Testis (tissue), 3 donors: ENCODE measurements around the gene NOL4L. TPM values are rescaled to one million over a fixed set of nuclear protein-coding genes. Genes with fewer than 3 reads are reported as not detected.

Experiments used
- DNase-seq: peaks from one replicate; pipeline ENCODE4 v3.0.0-alpha.2; 2019
- H3K27ac ChIP-seq, 2 donors: fragments of 200-600 bp; sonication (generic); one replicate each; pipeline ENCODE4 v1.5.1; 2019
- H3K27me3 ChIP-seq: fragments of 200-600 bp; sonication (generic); one replicate; pipeline ENCODE4 v1.5.1; 2019
- H3K36me3 ChIP-seq: fragments of 200-600 bp; sonication (generic); one replicate; pipeline ENCODE4 v1.5.1; 2017; ENCODE audit warnings: low read depth; ENCODE audit errors: missing control alignments
- H3K4me1 ChIP-seq: fragments of 200-600 bp; sonication (generic); one replicate; pipeline ENCODE4 v1.5.1; 2019
- H3K4me3 ChIP-seq, 2 donors: fragments of 200-600 bp; sonication (generic); one replicate each; pipeline ENCODE4 v1.5.1; 2017 to 2019
- H3K9me3 ChIP-seq: fragments of 200-600 bp; sonication (generic); one replicate; pipeline ENCODE4 v1.5.1; 2017
- CTCF ChIP-seq, 3 experiments: fragments of 450-650 bp in 2 of 3; fragments of 200-600 bp in 1 of 3; sonication (generic) in 1 of 3; IDR thresholded peaks; one replicate each; pipeline ENCODE4 v1.5.1; 2016 to 2019; ENCODE audit warnings: antibody characterized with exemption in 3 of 3, mild to moderate bottlenecking in 2 of 3, moderate library complexity in 1 of 3
- POLR2A ChIP-seq: fragments of 450-650 bp; IDR thresholded peaks from one replicate; pipeline ENCODE4 v1.6.1; 2017; ENCODE audit warnings: antibody characterized with exemption, mild to moderate bottlenecking, moderate library complexity
- WGBS, 2 donors: methylation state at CpG; one replicate each; pipeline ENCODE4 v1.1.5; 2018; 5-methylcytosine and 5-hydroxymethylcytosine counted together
- intact Hi-C: fragments of 100-400 bp; cut with DNase I; formaldehyde crosslinking; loops from one replicate; pipeline ENCODE4 v1.15.1; 2023; ENCODE audit warnings: low total_unique reads
- polyA plus RNA-seq: library from polyadenylated mRNA; stranded (reverse); fragments of 350-450 nt; fragmentation: Illumina TruSeq; extraction: RNeasy Lipid Tissue Mini Kit (QIAGEN cat#74804); gene quantifications from one replicate; pipeline ENCODE4 v1.2.3, GENCODE V29; 2014; ENCODE audit warnings: low read depth, low replicate concordance; ENCODE audit not compliant: insufficient read depth
- total RNA-seq, 2 donors: library from RNA; depleted of rRNA; stranded (reverse); fragments of >200 nt; gene quantifications; one replicate each; pipeline ENCODE4 v1.2.3, GENCODE V29; 2016

The NOL4L gene
- total and polyA plus RNA-seq, 3 donors from 2014 or later: 100.0 to 129 (median 115) TPM

- Histone ChIP-seq H3K9me3 (no peaks in the 10 kb centered on the region), H3K36me3 (no peaks in the 10 kb centered on the region), H3K4me1 (no peaks in the 10 kb centered on the region), H3K27me3 (no peaks in the 10 kb centered on the region), H3K27ac (no peak overlapping the region), H3K4me3 (no peak overlapping the region)
- intact Hi-C loops: no loop called here
- WGBS, 2 donors: 83 to 97% methylated on average over 8 of the region's 8 CpGs
- DNase-seq: peak; percentile 5
- TF ChIP-seq CTCF (IDR thresholded peaks at IDR 0.05): no peak
- TF ChIP-seq POLR2A: no peak
These were observed 146.7 kb downstream of the NOL4L start for GRCh38 chr20:32438331-32438858.

DNA sequence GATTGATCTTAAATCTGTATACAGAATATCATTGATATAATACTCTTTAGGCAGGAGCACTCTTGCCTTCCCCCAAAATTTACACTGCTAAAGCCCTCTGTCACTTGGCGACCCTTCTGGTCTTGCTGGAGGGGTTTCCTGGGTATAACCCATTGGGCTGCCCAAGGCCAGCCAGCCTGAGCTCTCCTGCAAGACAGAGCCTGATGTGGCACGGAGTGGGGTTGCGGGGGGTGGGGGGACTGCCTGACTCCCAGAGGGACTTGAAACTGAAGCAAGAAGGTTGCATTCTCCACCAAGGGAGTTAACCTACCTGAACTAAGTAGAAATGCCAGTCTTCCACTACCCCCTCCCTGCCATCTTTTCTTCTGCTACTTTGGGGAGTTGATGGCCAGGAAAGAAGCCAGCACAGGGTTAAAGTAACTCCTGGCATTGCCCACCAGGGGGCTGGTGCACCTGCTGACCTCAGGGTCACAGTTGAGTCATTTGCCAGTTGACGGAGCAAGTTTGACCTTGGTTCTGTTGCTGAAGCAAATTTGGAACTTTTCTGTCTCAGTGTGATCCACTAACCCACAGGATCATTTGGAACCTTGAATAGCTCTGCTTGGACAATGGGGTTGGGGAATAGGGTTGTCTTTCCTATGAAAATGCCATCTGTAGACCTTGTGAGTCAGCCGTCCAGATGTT is 147.6 kb downstream of the NOL4L start:
- H3K4me1 ChIP-seq: no peaks in the 10 kb centered on the region
- no peaks in the 10 kb centered on the region for H3K9me3 ChIP-seq
- no peaks in the 10 kb centered on the region for H3K36me3 ChIP-seq
- H3K27me3 ChIP-seq: no peaks in the 10 kb centered on the region
- no peak for DNase-seq
- no peak overlapping the region for H3K4me3 ChIP-seq
- intact Hi-C loops: no loop called here
- H3K27ac ChIP-seq: no peak overlapping the region
- 71 to 76% methylated on average over 3 to 5 of the region's 5 CpGs for WGBS, 2 donors
- TF ChIP-seq CTCF (IDR thresholded peaks at IDR 0.05) (no peak), POLR2A (no peak)

DNA sequence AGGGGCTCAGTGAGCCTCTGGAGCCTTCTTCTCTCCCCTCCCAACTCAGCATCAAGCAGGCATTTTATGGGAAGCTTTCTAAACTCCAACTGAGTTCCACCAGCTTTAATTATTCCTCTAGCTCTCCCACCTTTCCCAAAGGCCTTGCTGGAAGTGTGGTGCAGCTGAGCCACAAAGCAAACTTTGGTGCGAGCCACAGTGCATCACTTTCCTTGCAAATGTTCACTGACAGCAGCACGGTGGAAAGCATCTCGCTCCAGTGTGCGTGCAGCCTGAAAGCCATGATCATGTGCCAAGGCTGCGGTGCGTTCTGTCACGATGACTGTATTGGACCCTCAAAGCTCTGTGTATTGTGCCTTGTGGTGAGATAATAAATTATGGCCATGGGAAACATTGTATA is 148.2 kb downstream of the NOL4L start:
- Histone ChIP-seq H3K36me3 (no peaks in the 10 kb centered on the region), H3K27ac (no peak overlapping the region), H3K9me3 (no peaks in the 10 kb centered on the region), H3K4me3 (no peak overlapping the region), H3K4me1 (no peaks in the 10 kb centered on the region), H3K27me3 (no peaks in the 10 kb centered on the region)
- DNase-seq: no peak
- intact Hi-C loops: no loop called here
- TF ChIP-seq CTCF (IDR thresholded peaks at IDR 0.05): no peak
- TF ChIP-seq POLR2A: no peak
- 90 to 95% methylated on average over 7 of the region's 7 CpGs for WGBS, 2 donors

- TF ChIP-seq CTCF (IDR thresholded peaks at IDR 0.05): no peak
- TF ChIP-seq POLR2A: no peak
- Histone ChIP-seq H3K36me3 (no peaks in the 10 kb centered on the region), H3K9me3 (no peaks in the 10 kb centered on the region), H3K27ac (no peak overlapping the region), H3K4me3 (no peak overlapping the region), H3K4me1 (no peaks in the 10 kb centered on the region), H3K27me3 (no peaks in the 10 kb centered on the region)
- peak; percentile 8 for DNase-seq
- WGBS, 2 donors: 96 to 99% methylated on average over 9 to 11 of the region's 11 CpGs
- intact Hi-C loops: no loop called here
These were observed 148.8 kb downstream of the NOL4L start for GRCh38 chr20:32436142-32436861.
